ENCODE measurements around the gene GGACT. TPM values are rescaled to one million over a fixed set of nuclear protein-coding genes. Genes with fewer than 3 reads are reported as not detected.

GGACT gene
- polyA plus RNA-seq (2012; ENCODE audit: insufficient read depth, insufficient read length, low read depth) = 21.3 TPM

DNA sequence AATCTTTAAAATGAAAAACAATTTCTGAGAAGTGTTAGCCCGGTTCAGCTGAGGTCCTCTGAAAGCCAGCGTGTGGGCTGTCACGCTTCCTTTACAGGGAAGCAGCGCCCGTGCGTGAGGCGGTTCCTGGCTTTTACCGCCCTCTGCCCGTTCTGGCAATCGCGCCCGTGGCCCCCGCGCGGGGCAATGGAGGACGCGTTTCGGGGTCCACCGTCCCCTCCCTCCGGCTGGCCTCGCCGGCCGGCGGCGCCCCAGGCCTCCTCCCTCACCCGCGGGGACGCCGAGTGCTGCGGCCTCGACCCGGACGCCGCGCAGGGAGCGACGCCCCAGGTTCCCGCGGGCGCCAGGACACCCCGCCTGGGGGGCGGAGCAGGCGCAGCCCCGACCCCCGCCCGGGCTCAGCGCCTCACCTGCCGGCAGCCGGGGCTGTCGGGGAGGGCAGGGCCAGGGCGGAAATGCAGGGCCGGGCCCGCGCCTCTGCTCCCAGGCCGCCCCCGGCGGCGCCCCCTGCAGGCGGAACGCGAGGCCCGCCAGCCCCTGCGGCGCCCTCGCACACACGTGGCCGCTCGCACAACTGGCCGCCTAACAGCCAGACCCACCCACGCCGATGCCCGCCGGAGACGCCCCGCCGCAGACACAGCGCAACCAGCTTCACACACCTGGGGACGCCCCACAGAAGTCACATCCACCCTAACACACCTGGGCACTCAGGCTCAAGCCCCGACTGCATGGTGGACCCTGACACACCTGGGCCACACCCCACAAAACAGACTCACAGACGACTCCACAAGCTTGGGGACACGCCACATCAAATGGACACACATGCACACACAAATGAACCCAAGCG lies at the start of gene GGACT:
Gene GGACT, minus strand, starts transcription at position 459 of the 847 bp plus-strand sequence. CDS start 56,198 bp downstream, outside the sequence.
- Histone ChIP-seq H3K36me3 (no peaks in the 10 kb centered on the region), H3K9me3 (no peaks in the 10 kb centered on the region), H3K4me3 (ENCODE audit: low read depth, low read length) (peak within 1 kb of the TSS; percentile 74), H3K27me3 (no peaks in the 10 kb centered on the region), H3K4me1 (no peaks in the 10 kb centered on the region)
- TF ChIP-seq, protein P1, sequence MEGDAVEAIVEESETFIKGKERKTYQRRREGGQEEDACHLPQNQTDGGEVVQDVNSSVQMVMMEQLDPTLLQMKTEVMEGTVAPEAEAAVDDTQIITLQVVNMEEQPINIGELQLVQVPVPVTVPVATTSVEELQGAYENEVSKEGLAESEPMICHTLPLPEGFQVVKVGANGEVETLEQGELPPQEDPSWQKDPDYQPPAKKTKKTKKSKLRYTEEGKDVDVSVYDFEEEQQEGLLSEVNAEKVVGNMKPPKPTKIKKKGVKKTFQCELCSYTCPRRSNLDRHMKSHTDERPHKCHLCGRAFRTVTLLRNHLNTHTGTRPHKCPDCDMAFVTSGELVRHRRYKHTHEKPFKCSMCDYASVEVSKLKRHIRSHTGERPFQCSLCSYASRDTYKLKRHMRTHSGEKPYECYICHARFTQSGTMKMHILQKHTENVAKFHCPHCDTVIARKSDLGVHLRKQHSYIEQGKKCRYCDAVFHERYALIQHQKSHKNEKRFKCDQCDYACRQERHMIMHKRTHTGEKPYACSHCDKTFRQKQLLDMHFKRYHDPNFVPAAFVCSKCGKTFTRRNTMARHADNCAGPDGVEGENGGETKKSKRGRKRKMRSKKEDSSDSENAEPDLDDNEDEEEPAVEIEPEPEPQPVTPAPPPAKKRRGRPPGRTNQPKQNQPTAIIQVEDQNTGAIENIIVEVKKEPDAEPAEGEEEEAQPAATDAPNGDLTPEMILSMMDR (IDR thresholded peaks at IDR 0.05; ENCODE audit: low read depth, low read length) = peak; percentile 45; the same call in 1 of the 2 replicates
- DNase-seq = peak; percentile 85

DNA sequence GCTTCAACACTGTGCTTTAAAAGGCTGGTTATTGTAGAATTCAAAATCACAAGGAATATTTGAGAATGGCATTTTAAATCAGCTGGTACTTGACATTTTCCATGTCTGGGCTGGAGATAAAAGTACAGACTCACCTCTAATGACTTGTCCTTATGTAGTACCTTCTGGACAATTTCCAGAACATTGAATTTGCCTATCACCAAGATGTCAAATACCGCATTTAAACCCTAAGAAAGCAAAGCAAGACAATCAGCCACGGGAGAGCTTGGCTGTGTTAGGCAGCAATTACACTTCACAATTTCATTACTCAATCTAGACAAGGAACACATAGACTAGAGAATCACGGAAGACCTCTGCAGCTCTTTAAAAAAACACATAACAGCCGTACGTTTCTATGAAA lies 49.2 kb upstream of the GGACT start:
- DNase-seq = no peak
- TF ChIP-seq, protein P1 (IDR thresholded peaks at IDR 0.05; ENCODE audit: low read depth, low read length) = no peak

DNA sequence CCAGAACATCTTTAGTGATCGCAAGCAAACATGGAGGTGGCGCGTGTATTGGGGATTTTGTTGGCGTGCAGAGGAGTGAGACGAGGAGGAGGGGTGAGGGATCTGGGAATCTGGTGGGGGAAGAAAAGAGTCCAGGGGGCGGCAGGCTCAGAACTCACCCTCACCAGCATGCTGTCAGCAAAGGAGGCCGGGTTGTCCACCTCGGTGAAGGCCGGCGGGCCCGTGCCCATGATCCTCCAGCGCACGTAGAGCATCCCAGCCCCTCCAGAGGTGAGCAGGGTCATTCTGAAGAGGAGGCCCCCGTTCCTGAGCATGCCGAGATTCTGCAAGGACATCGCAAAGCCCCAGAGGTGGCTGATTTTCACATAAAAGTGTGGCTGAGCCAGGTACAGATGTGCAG lies 48.8 kb upstream of the GGACT start:
- no peaks in the 10 kb centered on the region for H3K4me1 ChIP-seq
- no peak for DNase-seq
- H3K27me3 ChIP-seq = no peaks in the 10 kb centered on the region
- H3K4me3 ChIP-seq (ENCODE audit: low read depth, low read length) = no peak overlapping the region
- no peaks in the 10 kb centered on the region for H3K9me3 ChIP-seq
- TF ChIP-seq, protein P1 (IDR thresholded peaks at IDR 0.05; ENCODE audit: low read depth, low read length) = no peak
- peaks cover 13% of the 10 kb centered on the region for H3K36me3 ChIP-seq

More for the DNA sequence above, 49.2 kb upstream of the GGACT start:
- Histone ChIP-seq H3K36me3 (peaks cover 13% of the 10 kb centered on the region), H3K27me3 (no peaks in the 10 kb centered on the region), H3K4me3 (ENCODE audit: low read depth, low read length) (no peak overlapping the region), H3K4me1 (no peaks in the 10 kb centered on the region), H3K9me3 (no peaks in the 10 kb centered on the region)

DNA sequence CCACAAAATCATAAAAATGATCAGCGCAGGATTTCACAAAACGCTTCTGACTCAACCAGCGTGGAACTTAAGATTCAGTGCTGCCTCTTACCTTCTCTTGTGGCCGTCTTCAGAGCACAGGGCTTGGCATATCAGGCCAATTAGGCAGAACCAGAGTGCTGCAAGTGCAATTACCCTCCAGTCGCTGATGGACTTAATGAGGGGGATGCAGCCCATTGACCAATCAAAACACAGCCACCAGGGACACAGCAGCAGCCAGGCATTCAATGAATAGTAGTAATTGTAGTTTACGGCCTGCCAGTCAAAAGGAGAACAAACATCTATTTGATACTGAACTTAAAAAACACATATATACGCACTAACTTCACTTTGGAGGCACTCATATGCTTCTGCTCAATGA lies 47.9 kb upstream of the GGACT start:
- Histone ChIP-seq H3K4me1 (no peaks in the 10 kb centered on the region), H3K9me3 (no peaks in the 10 kb centered on the region), H3K4me3 (ENCODE audit: low read depth, low read length) (no peak overlapping the region), H3K36me3 (peaks cover 13% of the 10 kb centered on the region), H3K27me3 (no peaks in the 10 kb centered on the region)
- TF ChIP-seq, protein P1 (IDR thresholded peaks at IDR 0.05; ENCODE audit: low read depth, low read length) = no peak
- DNase-seq = no peak

DNA sequence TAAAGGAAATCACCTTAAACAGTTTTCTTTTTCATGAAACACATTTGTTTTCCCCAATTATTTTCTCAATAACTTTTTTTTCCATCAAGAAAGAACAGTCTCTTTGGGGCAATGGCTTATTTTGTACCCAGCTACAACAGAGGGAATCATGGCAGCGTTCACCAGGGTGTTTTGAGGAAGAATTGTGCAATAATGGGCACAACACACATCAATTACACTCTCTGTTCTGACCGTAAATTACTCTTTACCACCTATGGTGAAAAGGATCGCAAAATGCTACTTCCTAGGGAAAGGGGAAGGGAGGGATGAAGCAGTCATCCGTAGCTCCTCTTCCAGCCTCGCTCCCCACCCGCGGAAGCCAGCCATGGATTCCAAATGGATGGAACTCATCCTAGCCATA lies 47.4 kb upstream of the GGACT start:
- Histone ChIP-seq H3K36me3 (peaks cover 13% of the 10 kb centered on the region), H3K27me3 (no peaks in the 10 kb centered on the region), H3K4me1 (no peaks in the 10 kb centered on the region), H3K4me3 (ENCODE audit: low read depth, low read length) (no peak overlapping the region), H3K9me3 (no peaks in the 10 kb centered on the region)
- TF ChIP-seq, protein P1 (IDR thresholded peaks at IDR 0.05; ENCODE audit: low read depth, low read length) = no peak
- no peak for DNase-seq

DNA sequence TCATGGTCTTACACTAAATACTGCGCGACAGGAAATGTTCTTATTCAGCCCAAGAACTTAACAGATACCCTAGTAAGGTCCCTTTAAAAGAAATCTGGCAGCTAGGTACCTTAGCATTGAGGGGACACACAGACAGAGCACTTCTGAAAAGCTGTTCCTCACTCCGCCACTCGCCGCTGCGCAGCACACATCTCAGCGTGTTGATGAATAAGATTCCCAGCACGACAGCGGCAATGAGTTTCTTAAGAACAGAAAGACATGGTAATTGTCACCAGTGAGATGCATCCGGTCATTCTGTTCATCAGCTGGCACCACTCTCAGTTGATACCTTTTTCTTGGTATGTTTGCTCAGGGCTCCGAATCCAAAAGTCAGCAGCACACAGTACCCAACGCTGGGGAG lies 46.1 kb upstream of the GGACT start:
- TF ChIP-seq, protein P1 (IDR thresholded peaks at IDR 0.05; ENCODE audit: low read depth, low read length) = no peak
- no peaks in the 10 kb centered on the region for H3K4me1 ChIP-seq
- no peak overlapping the region for H3K4me3 ChIP-seq (ENCODE audit: low read depth, low read length)
- no peak for DNase-seq
- H3K36me3 ChIP-seq = peaks cover 13% of the 10 kb centered on the region
- no peaks in the 10 kb centered on the region for H3K9me3 ChIP-seq
- H3K27me3 ChIP-seq = no peaks in the 10 kb centered on the region
